ENCODE results near the gene LRRC25.

GRCh38 chr19:18384775-18385174 is 12.6 kb downstream of the LRRC25 start:
- TF ChIP-seq, protein P1, sequence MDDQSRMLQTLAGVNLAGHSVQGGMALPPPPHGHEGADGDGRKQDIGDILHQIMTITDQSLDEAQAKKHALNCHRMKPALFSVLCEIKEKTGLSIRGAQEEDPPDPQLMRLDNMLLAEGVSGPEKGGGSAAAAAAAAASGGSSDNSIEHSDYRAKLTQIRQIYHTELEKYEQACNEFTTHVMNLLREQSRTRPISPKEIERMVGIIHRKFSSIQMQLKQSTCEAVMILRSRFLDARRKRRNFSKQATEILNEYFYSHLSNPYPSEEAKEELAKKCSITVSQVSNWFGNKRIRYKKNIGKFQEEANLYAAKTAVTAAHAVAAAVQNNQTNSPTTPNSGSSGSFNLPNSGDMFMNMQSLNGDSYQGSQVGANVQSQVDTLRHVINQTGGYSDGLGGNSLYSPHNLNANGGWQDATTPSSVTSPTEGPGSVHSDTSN (IDR thresholded peaks at IDR 0.05): no peak
- no peak for TF ChIP-seq EP300 (IDR thresholded peaks at IDR 0.05)
- TF ChIP-seq EHMT2 (IDR thresholded peaks at IDR 0.05; ENCODE audit: low read depth): no peak
- no peak for TF ChIP-seq POLR2A (IDR thresholded peaks at IDR 0.05; ENCODE audit: low read length)
- no peak for TF ChIP-seq SMC3 (IDR thresholded peaks at IDR 0.05)
- TF ChIP-seq MAZ (IDR thresholded peaks at IDR 0.05; ENCODE audit: borderline replicate concordance, low read depth, low read length): no peak
- TF ChIP-seq, protein P2, sequence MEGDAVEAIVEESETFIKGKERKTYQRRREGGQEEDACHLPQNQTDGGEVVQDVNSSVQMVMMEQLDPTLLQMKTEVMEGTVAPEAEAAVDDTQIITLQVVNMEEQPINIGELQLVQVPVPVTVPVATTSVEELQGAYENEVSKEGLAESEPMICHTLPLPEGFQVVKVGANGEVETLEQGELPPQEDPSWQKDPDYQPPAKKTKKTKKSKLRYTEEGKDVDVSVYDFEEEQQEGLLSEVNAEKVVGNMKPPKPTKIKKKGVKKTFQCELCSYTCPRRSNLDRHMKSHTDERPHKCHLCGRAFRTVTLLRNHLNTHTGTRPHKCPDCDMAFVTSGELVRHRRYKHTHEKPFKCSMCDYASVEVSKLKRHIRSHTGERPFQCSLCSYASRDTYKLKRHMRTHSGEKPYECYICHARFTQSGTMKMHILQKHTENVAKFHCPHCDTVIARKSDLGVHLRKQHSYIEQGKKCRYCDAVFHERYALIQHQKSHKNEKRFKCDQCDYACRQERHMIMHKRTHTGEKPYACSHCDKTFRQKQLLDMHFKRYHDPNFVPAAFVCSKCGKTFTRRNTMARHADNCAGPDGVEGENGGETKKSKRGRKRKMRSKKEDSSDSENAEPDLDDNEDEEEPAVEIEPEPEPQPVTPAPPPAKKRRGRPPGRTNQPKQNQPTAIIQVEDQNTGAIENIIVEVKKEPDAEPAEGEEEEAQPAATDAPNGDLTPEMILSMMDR (IDR thresholded peaks at IDR 0.05): no peak
- TF ChIP-seq, protein P3, sequence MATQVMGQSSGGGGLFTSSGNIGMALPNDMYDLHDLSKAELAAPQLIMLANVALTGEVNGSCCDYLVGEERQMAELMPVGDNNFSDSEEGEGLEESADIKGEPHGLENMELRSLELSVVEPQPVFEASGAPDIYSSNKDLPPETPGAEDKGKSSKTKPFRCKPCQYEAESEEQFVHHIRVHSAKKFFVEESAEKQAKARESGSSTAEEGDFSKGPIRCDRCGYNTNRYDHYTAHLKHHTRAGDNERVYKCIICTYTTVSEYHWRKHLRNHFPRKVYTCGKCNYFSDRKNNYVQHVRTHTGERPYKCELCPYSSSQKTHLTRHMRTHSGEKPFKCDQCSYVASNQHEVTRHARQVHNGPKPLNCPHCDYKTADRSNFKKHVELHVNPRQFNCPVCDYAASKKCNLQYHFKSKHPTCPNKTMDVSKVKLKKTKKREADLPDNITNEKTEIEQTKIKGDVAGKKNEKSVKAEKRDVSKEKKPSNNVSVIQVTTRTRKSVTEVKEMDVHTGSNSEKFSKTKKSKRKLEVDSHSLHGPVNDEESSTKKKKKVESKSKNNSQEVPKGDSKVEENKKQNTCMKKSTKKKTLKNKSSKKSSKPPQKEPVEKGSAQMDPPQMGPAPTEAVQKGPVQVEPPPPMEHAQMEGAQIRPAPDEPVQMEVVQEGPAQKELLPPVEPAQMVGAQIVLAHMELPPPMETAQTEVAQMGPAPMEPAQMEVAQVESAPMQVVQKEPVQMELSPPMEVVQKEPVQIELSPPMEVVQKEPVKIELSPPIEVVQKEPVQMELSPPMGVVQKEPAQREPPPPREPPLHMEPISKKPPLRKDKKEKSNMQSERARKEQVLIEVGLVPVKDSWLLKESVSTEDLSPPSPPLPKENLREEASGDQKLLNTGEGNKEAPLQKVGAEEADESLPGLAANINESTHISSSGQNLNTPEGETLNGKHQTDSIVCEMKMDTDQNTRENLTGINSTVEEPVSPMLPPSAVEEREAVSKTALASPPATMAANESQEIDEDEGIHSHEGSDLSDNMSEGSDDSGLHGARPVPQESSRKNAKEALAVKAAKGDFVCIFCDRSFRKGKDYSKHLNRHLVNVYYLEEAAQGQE (IDR thresholded peaks at IDR 0.05): no peak
- no peak for TF ChIP-seq CEBPB (IDR thresholded peaks at IDR 0.05)
- TF ChIP-seq ZFP36 (IDR thresholded peaks at IDR 0.05; ENCODE audit: borderline replicate concordance, partially characterized antibody): no peak
- no peak for TF ChIP-seq BCL3 (IDR thresholded peaks at IDR 0.05)
- TF ChIP-seq RARB (CRISPR knock-in tag; IDR thresholded peaks at IDR 0.05): no peak

Data from A549 (cell line).